K562 (cell line): ENCODE measurements around the gene TTLL9. TPM values are rescaled to one million over a fixed set of nuclear protein-coding genes. Genes with fewer than 3 reads are reported as not detected.

Experiments
- BCLAF1 ChIP-seq, 2 experiments: fragments of 450-650 bp in 1 of 2; IDR thresholded peaks; 2 replicates each; pipeline ENCODE4 v1.6.1; 2011 to 2017; ENCODE audit warnings: low read depth in 2 of 2, antibody characterized with exemption in 1 of 2, borderline replicate concordance in 1 of 2, low read length in 1 of 2, mild to moderate bottlenecking in 1 of 2, mixed read lengths in 1 of 2; ENCODE audit not compliant: control insufficient read depth in 1 of 2
- BMI1 ChIP-seq: fragments of 150-350 bp; IDR thresholded peaks from 2 replicates; pipeline ENCODE4 v1.6.1; 2014; ENCODE audit warnings: low read length
- CREB3 ChIP-seq: fragments of 450-650 bp; conservative IDR thresholded peaks from 2 replicates; pipeline ENCODE4 v1.6.1; 2016; ENCODE audit warnings: missing genetic modification characterization, low read depth, mild to moderate bottlenecking, missing compliant biosample characterization, moderate library complexity
- FOXK1 ChIP-seq: sonication (generic); formaldehyde crosslinking; IDR thresholded peaks from 2 replicates; pipeline ENCODE4 v1.8.0; 2022; ENCODE audit warnings: missing genetic modification reagents, mild to moderate bottlenecking, borderline replicate concordance
- TARDBP ChIP-seq: fragments of 450-650 bp; IDR thresholded peaks from 2 replicates; pipeline ENCODE4 v1.6.1; 2016
- ZNF512 ChIP-seq: IDR thresholded peaks from 2 replicates; pipeline ENCODE4 v1.6.1; 2016; ENCODE audit warnings: missing genetic modification characterization, missing compliant biosample characterization
- polyA plus RNA-seq, 8 experiments: library from polyadenylated mRNA; depleted of rRNA in 4 of 8; stranded (reverse) in 5 of 8; unstranded in 3 of 8; fragments of >200 nt; fragmentation: Nextera tagmentation in 2 of 8; fragmentation: Illumina TruSeq in 1 of 8; extraction: Ambion mirVana in 2 of 8; extraction: Trizol in 1 of 8; gene quantifications; 2 replicates each; pipeline versions ENCODE4 v1.2.1 to v1.2.3, GENCODE V29; 2011 to 2014; ENCODE audit warnings: inconsistent platforms in 1 of 8, missing spikeins in 1 of 8
- total RNA-seq, 7 experiments: library from RNA; depleted of rRNA in 6 of 7; stranded (reverse); fragments of >200 nt in 6 of 7; fragmentation: Illumina TruSeq in 2 of 7; extraction: Trizol in 2 of 7; gene quantifications; 2 replicates each; pipeline versions ENCODE4 v1.2.1 to v1.2.3, GENCODE V29; 2011 to 2021; ENCODE audit warnings: low replicate concordance in 1 of 7
- TF ChIP-seq, protein P1 (sequence below): sonication (generic); formaldehyde crosslinking; IDR thresholded peaks from 2 replicates; pipeline ENCODE4 v1.8.1; 2023; ENCODE audit warnings: mild to moderate bottlenecking, missing genetic modification reagents

TTLL9 gene
- total and polyA plus RNA-seq, 9 of the 15 experiments (the other 6 are each of a cell fraction or from before 2014, with no cell fraction given) = 0.06 to 0.07 TPM; not detected in 7

DNA sequence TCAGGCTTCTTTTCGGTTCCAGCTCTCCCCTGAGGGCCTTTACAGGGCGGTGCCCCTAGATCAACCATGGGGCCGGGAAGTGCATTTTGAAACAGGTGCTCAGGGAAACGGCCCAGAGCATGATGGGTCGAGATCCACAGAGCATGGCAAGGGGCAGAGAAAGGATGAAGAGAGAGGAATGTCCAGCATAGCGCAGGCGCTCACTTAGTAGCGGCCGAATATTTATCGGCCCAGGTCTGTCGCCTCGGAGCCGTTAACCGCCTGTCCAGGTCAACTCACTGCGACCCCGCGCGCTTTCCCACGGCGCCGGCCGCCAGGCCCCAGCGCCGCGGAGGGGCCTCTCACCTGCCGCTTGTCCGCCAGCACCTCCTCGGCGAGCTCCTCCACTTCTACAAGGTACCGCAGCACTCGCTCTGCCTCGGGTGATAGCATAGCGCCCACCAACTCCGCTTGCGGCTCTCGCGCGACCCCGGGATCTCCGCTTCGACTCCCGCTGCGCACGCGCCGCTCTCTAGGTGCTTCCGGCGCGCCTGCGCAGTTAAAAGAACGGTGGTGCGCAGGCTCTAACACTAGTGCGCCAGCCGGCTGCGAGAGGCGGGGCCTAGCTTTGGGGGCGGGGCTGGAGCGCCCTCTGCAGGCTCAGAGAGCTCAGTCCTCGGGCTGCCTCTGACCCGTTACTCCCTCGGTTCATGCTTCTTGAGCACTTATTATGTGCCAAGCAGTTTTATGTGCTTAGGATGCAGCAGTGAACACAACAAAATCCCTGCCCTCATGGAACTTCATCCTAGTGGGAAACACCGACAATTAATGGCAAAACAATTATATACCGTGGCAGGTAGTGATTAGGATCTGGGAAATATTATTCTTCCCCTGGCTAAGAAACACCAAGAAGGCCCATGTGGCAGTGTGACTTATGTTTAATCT lies 81.4 kb downstream of the TTLL9 start, which contains the start of gene PDRG1 (continued):
- TF ChIP-seq BCLAF1 (IDR thresholded peaks at IDR 0.05; ENCODE audit: borderline replicate concordance in 1 of 2, control insufficient read depth in 1 of 2, low read depth in 2 of 2, low read length in 1 of 2) (no peak), FOXK1 (no peak), TARDBP (peak; percentile 70; the same call in 1 of the 2 replicates), ZNF512 (tag) (no peak), BMI1 (no peak), CREB3 (no peak)
- TF ChIP-seq, protein P1, sequence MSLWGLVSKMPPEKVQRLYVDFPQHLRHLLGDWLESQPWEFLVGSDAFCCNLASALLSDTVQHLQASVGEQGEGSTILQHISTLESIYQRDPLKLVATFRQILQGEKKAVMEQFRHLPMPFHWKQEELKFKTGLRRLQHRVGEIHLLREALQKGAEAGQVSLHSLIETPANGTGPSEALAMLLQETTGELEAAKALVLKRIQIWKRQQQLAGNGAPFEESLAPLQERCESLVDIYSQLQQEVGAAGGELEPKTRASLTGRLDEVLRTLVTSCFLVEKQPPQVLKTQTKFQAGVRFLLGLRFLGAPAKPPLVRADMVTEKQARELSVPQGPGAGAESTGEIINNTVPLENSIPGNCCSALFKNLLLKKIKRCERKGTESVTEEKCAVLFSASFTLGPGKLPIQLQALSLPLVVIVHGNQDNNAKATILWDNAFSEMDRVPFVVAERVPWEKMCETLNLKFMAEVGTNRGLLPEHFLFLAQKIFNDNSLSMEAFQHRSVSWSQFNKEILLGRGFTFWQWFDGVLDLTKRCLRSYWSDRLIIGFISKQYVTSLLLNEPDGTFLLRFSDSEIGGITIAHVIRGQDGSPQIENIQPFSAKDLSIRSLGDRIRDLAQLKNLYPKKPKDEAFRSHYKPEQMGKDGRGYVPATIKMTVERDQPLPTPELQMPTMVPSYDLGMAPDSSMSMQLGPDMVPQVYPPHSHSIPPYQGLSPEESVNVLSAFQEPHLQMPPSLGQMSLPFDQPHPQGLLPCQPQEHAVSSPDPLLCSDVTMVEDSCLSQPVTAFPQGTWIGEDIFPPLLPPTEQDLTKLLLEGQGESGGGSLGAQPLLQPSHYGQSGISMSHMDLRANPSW (CRISPR knock-in tag) = no peak
